CD4-positive, alpha-beta T cell treated with Interleukin-15 for 4 hours (primary cell): Measurements from ENCODE around the gene IQCC.

Experiments used
- DNase-seq: peaks from one replicate; pipeline ENCODE4 v3.0.0-alpha.2; 2020; ENCODE audit warnings: low spot score

IQCC gene

GRCh38 chr1:32195972-32196823 is 9.3 kb upstream of the IQCC start:
- no peak for DNase-seq

- DNase-seq: no peak
Measured at GRCh38 chr1:32197074-32197473, 8.4 kb upstream of the IQCC start.

- no peak for DNase-seq
Measured at GRCh38 chr1:32197837-32198236, 7.6 kb upstream of the IQCC start.

DNA sequence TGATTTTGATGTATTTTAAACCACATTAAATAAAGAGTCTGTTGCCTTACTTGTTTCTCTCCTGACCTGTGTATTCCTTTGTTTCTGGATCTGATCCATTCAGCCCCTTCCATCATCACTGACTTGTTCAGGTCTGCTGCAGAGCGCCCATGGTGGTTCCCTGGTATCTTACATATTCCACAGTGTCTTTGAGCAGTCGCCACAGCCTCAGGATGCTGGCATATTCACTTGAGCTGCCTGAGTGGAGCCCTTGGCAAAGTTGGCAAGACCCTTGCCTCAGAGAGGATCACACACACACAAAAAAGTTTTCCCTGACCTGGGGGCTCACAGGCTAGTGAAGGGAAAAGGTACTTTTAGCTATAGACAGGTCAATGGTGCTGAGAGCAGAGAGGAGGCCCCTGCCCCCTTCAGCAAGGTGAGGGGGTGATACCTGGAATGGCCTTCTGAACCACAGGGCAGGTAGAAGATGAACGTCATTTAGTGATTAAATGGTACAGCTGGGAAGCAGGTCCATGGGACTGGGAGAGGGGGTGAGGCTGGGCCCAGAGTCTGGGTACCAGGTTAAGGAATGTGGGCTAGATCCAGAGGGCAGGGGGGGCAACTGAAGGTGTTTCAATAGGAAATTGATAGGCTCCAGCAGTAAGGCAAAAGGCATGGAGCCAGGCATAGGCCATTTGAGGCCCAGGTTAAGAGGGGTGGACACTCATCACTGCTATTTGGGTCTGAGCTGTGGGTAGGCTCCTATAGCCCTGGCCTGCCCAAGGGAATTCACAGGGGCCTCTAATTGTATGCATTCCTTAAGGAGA is 7.0 kb upstream of the IQCC start:
- no peak for DNase-seq

DNA sequence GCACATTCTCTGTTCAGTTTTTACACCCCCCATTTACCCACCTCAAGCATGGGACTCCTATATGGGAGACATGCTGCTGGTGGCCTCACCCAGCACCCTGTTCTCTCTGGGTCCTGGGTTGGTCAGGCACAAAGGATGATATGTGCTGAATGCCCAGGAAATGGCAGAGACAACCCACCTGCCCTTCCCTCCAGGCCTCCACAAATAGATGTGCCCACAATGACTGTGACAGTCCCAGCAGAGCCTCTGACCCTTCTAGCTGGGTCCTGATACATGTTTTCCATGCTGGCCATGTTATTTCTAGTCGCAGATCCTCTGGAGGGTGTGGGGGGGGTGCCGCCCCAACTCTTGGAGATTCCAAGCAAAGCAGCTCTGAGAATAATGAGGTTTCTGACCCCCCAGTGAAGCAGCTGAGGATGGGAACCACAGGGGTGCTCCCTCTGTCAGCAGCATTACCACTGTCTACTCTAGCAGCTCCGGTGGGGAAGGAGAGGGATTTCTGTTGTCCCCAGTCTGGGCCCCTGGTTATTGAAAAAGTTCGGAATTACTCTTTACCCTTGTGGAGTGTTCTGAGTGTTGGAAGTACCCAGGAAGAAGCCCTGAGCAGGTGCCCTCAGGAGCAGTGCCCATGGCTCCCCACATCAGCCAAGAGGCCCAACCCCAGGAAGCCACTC is 6.3 kb upstream of the IQCC start:
- no peak for DNase-seq

DNA sequence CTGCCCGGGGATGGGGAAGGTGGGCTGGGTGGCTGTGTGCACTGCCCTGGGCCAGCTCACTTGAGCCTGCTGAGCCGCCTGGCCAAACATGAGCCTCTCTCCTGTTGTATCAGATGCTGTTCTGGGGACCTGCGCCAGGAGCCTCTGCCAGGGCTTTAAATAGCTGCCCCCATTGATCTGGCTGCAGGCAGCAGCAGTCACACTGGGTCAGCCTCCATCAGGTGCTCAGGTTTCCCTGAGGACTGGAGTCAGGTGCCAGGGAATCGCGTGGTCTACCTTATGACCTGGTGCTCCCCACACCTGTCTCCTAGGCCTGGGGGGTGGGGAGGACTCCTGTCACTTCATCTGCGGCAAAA is 5.8 kb upstream of the IQCC start:
- no peak for DNase-seq

DNA sequence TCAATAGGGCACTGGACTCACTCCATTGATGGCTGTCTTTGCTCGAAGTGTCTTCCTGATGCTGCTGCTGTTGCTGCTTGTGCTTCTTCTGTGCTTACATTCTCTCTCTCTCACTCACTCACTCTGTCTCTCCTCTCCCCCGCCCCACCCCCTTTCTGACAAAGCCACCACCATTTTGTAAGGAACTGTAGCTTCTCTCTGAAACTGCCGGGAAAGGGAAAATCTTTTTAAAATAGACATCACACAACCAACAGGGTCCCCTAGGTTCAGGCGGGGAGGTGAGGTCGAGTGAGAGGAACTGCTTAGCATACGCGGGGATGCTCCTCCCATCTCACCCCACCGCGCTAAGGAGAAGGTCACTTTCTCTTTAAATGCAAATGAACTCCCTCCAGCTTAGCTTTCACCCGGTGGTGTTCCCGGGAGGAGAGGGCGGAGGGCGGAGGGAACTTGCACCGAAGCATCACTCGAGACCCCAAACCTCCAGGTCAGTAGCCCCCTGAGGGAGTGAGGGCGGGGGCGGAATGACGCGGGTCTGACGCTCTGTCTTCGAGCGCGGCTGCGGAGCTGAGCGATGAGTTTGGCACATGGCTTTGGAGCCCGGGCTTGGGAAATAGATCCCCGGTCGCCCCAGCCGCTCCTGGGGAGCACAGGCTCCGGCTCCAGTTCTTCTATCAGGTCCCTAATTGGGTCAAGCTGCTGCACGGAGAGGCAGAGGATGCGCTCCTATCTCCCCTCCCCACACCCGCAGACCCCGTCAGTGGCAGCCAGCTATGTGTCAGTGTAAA is 5.1 kb upstream of the IQCC start, which contains the start of gene CCDC28B:
Gene CCDC28B (plus strand): TSS at position 370 of the 785 bp plus-strand sequence. CDS start 1,341 bp downstream, outside the sequence.
- peak; percentile 46 for DNase-seq

GRCh38 chr1:32201011-32201855 is 4.2 kb upstream of the IQCC start:
- DNase-seq: peak; percentile 72

- DNase-seq: no peak
Measured at GRCh38 chr1:32204943-32205361, 519 bp upstream of the IQCC start.

GRCh38 chr1:32208469-32208868 is 3.0 kb downstream of the IQCC start:
- no peak for DNase-seq

GRCh38 chr1:32208891-32209328 is 3.4 kb downstream of the IQCC start, which contains the start of gene DCDC2B:
TSS of gene DCDC2B (plus strand) at chr1:32209089. CDS start at chr1:32209094, 5 bp downstream.
- no peak for DNase-seq

DNA sequence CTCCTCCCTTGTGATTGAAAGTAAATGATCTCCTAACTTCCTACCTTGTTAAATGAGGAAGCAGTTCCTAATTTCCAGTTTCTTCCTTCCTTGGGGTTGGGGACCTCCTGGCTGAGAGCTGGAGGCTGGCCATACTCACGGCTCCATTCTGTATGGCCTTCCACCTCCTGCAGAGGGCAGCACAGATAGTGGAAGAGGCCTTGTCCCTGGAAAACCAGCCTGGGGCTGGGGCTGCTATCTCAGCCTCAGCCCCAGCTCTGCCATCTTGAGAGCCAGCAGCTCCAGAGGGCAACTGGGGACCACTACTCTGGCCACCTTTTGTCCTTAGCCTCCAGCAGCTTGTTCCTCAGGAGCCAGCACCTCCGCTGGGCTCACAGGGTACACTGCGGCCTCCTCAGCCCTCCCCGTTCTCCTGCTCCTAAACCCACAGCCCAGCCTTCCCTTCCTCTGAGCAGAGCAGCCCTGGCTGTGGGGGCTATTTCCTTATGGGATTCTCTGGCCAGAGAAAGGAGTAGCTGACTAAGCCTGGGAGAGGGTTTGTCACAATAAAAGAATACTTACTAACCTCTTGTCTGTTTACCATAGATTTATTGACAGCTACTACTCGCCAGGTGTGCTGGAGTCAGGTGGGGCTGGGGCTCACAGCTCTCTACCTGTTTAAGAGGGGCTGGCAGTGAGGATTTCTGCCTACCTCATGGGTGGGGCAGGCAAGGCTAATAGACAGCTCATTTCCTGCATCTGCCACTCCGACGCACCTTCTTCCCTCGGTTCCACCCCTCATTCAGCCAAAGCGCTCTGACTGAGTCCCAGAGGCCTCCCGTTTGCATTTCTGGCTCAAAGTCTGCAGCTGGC is 10.4 kb downstream of the IQCC start:
- DNase-seq: peak; percentile 59

- DNase-seq: no peak
Measured at GRCh38 chr1:32216566-32216965, 11.1 kb downstream of the IQCC start.

DNA sequence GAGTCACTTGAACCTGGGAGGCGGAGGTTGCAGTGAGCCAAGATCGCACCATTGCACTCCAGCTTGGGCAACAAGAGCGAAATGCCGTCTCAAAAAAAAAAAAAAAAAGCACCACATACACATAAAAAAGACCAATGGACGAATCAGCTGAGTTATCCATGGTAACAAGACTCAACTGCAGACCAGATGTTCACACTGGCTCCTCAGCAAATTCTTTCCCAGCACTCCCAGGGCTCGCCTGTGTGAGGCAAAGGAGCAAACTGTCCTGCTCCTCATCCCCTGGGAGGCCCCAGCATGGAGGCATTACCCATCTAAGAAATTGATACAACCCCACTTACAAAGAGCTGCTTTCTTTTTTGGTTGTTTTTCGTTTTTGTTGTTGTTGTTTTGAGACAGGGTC is 13.6 kb downstream of the IQCC start:
- no peak for DNase-seq

DNA sequence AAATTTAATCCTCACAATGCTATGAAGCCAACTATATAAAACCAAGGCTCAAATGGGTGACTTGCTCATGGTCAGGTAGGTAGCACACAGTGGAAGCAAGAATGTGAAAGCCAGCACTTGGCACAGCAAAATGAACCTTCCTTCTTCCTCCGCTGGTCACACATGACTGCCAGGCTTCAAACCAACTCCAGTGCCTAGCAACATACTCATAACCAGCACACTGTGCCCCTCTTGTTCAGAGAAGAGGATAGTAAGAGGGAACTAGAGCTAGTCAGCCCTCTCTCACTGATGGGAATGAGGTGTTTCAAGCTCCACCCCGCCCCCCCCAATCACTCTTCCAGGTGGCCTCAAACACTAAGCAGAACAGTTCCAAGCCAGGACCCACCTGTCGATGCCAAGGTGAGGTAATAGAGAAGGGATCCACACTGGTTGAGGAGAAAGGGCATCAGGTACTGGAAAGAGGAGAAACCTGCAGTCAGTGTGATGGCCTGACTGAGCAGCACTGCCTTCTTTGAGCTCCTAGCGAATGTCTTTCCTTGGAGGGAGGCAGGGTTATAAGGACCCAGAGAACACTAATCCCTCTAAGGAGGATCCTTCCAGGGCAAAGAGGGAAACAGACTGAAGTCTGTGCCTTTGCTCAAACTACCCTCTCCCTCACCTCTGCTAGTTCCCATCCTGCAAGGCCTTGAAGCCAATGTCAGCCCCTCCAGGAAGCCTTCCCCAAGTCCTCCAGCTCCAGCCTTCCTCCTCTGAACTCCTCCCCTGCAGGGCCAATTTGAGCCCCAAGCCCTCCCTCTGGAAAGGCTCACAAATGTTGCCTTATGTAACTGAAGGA is 15.5 kb downstream of the IQCC start:
- DNase-seq: no peak

DNA sequence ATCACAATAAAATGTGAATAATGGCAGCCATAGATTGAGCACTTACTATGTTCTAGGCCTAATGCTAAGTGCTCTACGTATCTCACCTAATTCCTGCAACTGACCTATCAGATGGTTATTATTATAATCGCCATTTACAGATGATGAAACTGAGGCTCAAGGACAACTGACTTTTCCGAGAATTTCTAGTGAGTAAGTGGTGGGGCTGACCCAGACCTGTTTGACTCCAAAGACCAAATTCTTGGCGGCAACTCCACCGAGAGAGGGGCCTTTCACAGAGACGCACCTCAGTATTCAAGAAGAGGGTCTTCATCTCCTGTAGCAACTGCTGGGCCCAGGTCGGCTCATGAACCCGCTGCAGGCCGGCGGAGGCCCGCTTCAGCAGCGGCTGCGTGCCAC is 16.1 kb downstream of the IQCC start:
- DNase-seq: no peak

GRCh38 chr1:32221980-32222755 is 16.7 kb downstream of the IQCC start, which contains the start of the genes EIF3I and TMEM234:
TSS of gene EIF3I (plus strand) at chr1:32222407. CDS start at chr1:32222442, 35 bp downstream.
TSS of gene TMEM234 (minus strand) at chr1:32222353. CDS start at chr1:32222322, 31 bp downstream.
- peak; percentile 93 for DNase-seq

GRCh38 chr1:32223683-32224082 is 18.2 kb downstream of the IQCC start:
- DNase-seq: no peak
